ENCODE results near the gene DCAF15. TPM values are rescaled to one million over a fixed set of nuclear protein-coding genes. Genes with fewer than 3 reads are reported as not detected.

DCAF15 gene
- polyA plus RNA-seq, 1 of the 3 experiments (the other 2 are of a cell fraction), result 55.6 TPM

DNA sequence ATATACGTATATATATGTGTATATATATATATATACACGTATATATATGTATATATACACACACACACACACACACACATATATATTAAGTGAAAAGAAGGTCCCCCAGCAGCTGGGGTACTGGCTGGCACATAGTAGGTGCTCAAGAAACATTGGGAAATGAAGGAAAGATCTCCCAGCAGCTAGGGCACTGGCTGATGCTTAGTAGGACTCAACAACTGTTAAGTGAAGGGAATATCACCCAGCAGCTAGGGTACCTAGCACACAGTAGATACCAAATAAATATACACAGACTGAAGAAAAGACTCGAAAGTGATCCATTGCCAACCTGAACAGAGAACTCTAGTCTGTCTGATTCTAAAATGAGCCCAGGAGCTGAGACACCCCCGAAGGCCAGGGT, 26.3 kb upstream of the DCAF15 start (continued):
- no peak for TF ChIP-seq JUND (IDR thresholded peaks at IDR 0.05)
- TF ChIP-seq, protein P1, sequence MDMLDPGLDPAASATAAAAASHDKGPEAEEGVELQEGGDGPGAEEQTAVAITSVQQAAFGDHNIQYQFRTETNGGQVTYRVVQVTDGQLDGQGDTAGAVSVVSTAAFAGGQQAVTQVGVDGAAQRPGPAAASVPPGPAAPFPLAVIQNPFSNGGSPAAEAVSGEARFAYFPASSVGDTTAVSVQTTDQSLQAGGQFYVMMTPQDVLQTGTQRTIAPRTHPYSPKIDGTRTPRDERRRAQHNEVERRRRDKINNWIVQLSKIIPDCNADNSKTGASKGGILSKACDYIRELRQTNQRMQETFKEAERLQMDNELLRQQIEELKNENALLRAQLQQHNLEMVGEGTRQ (IDR thresholded peaks at IDR 0.05; ENCODE audit: borderline replicate concordance, low read depth, low read length), result no peak

DNA sequence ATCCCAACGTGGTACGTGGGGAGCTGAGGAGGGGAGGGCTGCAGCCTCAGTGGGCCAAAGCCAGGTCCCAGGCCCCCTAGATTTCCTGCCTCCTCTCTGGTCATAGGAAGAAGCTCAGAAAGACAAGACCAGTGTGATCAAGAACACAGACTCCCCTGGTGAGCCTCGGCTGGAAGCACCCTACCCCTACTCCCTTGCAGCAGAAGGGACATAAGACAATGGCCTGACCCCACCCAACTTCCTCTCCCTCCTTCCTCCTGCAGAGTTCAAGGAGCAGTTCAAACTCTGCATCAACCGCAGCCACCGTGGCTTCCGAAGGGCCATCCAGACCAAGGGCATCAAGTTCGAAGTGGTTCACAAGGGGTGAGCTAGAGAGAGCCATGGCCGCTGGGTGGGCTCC, 25.6 kb upstream of the DCAF15 start:
- Histone ChIP-seq H3K4me3 (ENCODE audit: low read depth in 2 of 2, low read length in 1 of 2) (no peak overlapping the region), H3K27ac (ENCODE audit: low read depth in 2 of 2, low read length in 1 of 2) (no peak overlapping the region), H3K79me2 (ENCODE audit: insufficient read depth) (no peaks in the 10 kb centered on the region), H3F3A (replicated peaks; ENCODE audit: insufficient read depth) (no peaks in the 10 kb centered on the region), H2AFZ (ENCODE audit: low read depth) (no peak overlapping the region), H4K20me1 (ENCODE audit: insufficient read depth) (no peaks in the 10 kb centered on the region), H3K9me3 (no peaks in the 10 kb centered on the region), H3K36me3 (replicated peaks in 1 of 2; ENCODE audit: control insufficient read depth in 1 of 2, insufficient read depth in 2 of 2, low read length in 1 of 2) (peaks cover 2% of the 10 kb centered on the region in 2 experiments), H3K27me3 (ENCODE audit: insufficient read depth) (no peaks in the 10 kb centered on the region), H3K4me1 (ENCODE audit: control insufficient read depth in 1 of 2, insufficient read depth in 2 of 2, low read depth in 1 of 2, low read length in 1 of 2) (peaks cover 0 to 7% of the 10 kb centered on the region in 2 experiments; a peak in 1 of 4 replicates), H3K9me2 (no peaks in the 10 kb centered on the region), H3K9ac (no peak overlapping the region), H3K4me2 (no peak overlapping the region)
- CTCF ChIA-PET, result no interaction called here
- WGBS (ENCODE audit: low lambda C conversion rate), result 97% methylated on average over 3 of the region's 8 CpGs
- TF ChIP-seq, protein P2, sequence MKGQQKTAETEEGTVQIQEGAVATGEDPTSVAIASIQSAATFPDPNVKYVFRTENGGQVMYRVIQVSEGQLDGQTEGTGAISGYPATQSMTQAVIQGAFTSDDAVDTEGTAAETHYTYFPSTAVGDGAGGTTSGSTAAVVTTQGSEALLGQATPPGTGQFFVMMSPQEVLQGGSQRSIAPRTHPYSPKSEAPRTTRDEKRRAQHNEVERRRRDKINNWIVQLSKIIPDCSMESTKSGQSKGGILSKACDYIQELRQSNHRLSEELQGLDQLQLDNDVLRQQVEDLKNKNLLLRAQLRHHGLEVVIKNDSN (IDR thresholded peaks at IDR 0.05; ENCODE audit: borderline replicate concordance, low read depth), result no peak
- TF ChIP-seq MEF2A (IDR thresholded peaks at IDR 0.05; ENCODE audit: borderline replicate concordance, low read depth) (no peak), MXI1 (IDR thresholded peaks at IDR 0.05; ENCODE audit: low read depth, low read length) (no peak), POLR2AphosphoS5 (IDR thresholded peaks at IDR 0.05; ENCODE audit: low read depth, low read length) (no peak)
- TF ChIP-seq, protein P3, sequence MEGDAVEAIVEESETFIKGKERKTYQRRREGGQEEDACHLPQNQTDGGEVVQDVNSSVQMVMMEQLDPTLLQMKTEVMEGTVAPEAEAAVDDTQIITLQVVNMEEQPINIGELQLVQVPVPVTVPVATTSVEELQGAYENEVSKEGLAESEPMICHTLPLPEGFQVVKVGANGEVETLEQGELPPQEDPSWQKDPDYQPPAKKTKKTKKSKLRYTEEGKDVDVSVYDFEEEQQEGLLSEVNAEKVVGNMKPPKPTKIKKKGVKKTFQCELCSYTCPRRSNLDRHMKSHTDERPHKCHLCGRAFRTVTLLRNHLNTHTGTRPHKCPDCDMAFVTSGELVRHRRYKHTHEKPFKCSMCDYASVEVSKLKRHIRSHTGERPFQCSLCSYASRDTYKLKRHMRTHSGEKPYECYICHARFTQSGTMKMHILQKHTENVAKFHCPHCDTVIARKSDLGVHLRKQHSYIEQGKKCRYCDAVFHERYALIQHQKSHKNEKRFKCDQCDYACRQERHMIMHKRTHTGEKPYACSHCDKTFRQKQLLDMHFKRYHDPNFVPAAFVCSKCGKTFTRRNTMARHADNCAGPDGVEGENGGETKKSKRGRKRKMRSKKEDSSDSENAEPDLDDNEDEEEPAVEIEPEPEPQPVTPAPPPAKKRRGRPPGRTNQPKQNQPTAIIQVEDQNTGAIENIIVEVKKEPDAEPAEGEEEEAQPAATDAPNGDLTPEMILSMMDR (IDR thresholded peaks at IDR 0.05), result no peak
- POLR2A ChIA-PET, result interaction anchor here (0.7 kb wide), 1 partner anchor 12 kb away, joined by 3 read pairs; no protein-coding TSS in a partner anchor
- DNase-seq, result no peak

DNA sequence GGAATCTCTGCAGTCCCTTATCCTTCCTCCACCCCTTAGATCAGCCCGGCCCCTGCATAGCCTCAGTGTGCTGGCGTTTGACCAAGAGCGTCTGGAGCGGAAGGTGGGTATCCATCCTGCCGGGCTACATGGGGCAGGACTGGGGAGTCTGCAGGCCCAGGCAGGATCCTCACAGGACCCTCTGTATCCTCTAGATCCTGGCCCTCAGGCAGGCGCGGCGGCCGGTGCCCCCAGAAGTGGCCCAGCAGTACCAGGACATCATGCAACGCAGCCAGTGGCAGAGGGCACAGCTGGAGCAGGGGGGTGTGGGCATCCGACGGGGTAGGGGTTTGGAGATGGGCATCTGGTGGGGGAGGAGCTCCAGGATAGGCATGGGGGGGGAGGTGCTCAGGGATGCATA, 23.0 kb upstream of the DCAF15 start:
- H3F3A ChIP-seq (replicated peaks; ENCODE audit: insufficient read depth), result no peaks in the 10 kb centered on the region
- H2AFZ ChIP-seq (ENCODE audit: low read depth), result no peak overlapping the region
- no peaks in the 10 kb centered on the region for H3K9me2 ChIP-seq
- ChIA-PET CTCF (interaction anchor here (0.9 to 1.2 kb wide), 3 partner anchors 9 to 119 kb away, joined by 3 read pairs; partner anchors contain the start of gene PODNL1), POLR2A (interaction anchor here (0.6 to 1.2 kb wide), 3 partner anchors 9 to 102 kb away, joined by 3 to 4 read pairs (median 4); partner anchors contain the start of genes DCAF15, IL27RA and PODNL1)
- peaks cover 0 to 7% of the 10 kb centered on the region in 2 experiments; a peak in 1 of 4 replicates for H3K4me1 ChIP-seq (ENCODE audit: control insufficient read depth in 1 of 2, insufficient read depth in 2 of 2, low read depth in 1 of 2, low read length in 1 of 2)
- H3K79me2 ChIP-seq (ENCODE audit: insufficient read depth), result no peaks in the 10 kb centered on the region
- H3K9ac ChIP-seq, result no peak overlapping the region
- no peak overlapping the region for H3K4me2 ChIP-seq
- peak; percentile 76 for DNase-seq
- no peaks in the 10 kb centered on the region for H4K20me1 ChIP-seq (ENCODE audit: insufficient read depth)
- 89% methylated on average over 12 of the region's 12 CpGs for WGBS (ENCODE audit: low lambda C conversion rate)
- H3K9me3 ChIP-seq, result no peaks in the 10 kb centered on the region
- no peak overlapping the region for H3K4me3 ChIP-seq (ENCODE audit: low read depth in 2 of 2, low read length in 1 of 2)
- peaks cover 0 to 2% of the 10 kb centered on the region in 2 experiments for H3K36me3 ChIP-seq (replicated peaks in 1 of 2; ENCODE audit: control insufficient read depth in 1 of 2, insufficient read depth in 2 of 2, low read length in 1 of 2)
- no peaks in the 10 kb centered on the region for H3K27me3 ChIP-seq (ENCODE audit: insufficient read depth)
- peak overlapping the region in 1 of 2 experiments; percentile 8; a peak in 1 of 4 replicates for H3K27ac ChIP-seq (ENCODE audit: low read depth in 2 of 2, low read length in 1 of 2)
- TF ChIP-seq, protein P1 (IDR thresholded peaks at IDR 0.05; ENCODE audit: borderline replicate concordance, low read depth, low read length), result no peak
- no peak for TF ChIP-seq YY1 (IDR thresholded peaks at IDR 0.05; ENCODE audit: low read depth)
- TF ChIP-seq RXRA (IDR thresholded peaks at IDR 0.05; ENCODE audit: borderline replicate concordance, low read depth), result no peak
- TF ChIP-seq, protein P4, sequence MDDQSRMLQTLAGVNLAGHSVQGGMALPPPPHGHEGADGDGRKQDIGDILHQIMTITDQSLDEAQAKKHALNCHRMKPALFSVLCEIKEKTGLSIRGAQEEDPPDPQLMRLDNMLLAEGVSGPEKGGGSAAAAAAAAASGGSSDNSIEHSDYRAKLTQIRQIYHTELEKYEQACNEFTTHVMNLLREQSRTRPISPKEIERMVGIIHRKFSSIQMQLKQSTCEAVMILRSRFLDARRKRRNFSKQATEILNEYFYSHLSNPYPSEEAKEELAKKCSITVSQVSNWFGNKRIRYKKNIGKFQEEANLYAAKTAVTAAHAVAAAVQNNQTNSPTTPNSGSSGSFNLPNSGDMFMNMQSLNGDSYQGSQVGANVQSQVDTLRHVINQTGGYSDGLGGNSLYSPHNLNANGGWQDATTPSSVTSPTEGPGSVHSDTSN (IDR thresholded peaks at IDR 0.05), result no peak
- TF ChIP-seq, protein P2 (IDR thresholded peaks at IDR 0.05; ENCODE audit: borderline replicate concordance, low read depth), result no peak
- TF ChIP-seq RCOR1 (IDR thresholded peaks at IDR 0.05; ENCODE audit: low read length), result no peak
- TF ChIP-seq NFIC (IDR thresholded peaks at IDR 0.05; ENCODE audit: borderline replicate concordance), result no peak
- no peak for TF ChIP-seq FOXM1 (IDR thresholded peaks at IDR 0.05; ENCODE audit: low read depth)
- TF ChIP-seq, protein P5, sequence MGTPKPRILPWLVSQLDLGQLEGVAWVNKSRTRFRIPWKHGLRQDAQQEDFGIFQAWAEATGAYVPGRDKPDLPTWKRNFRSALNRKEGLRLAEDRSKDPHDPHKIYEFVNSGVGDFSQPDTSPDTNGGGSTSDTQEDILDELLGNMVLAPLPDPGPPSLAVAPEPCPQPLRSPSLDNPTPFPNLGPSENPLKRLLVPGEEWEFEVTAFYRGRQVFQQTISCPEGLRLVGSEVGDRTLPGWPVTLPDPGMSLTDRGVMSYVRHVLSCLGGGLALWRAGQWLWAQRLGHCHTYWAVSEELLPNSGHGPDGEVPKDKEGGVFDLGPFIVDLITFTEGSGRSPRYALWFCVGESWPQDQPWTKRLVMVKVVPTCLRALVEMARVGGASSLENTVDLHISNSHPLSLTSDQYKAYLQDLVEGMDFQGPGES (IDR thresholded peaks at IDR 0.05; ENCODE audit: low read depth, low read length), result no peak
- TF ChIP-seq MEF2A (IDR thresholded peaks at IDR 0.05; ENCODE audit: borderline replicate concordance, low read depth), result no peak
- no peak for TF ChIP-seq EP300 (IDR thresholded peaks at IDR 0.05; ENCODE audit: borderline replicate concordance in 1 of 2, low read depth in 1 of 2, low read length in 1 of 2)

Measured in SK-N-SH (cell line).